DMS53 treated with DMSO at 0.1 percent for 48 hours (cell line): ENCODE measurements around the gene CCDC134.
"Not testable (repeated sequence)": the region's sequence is repeated elsewhere in the genome, so short reads cannot be mapped to it uniquely, and the experiment has no call there.

Experiments
- DNase-seq: peaks from one replicate; lab custom pipeline; 2025; ENCODE audit not compliant: unreplicated experiment; lab: John Stamatoyannopoulos, UW

The CCDC134 gene

GRCh38 chr22:41822317-41823057, 22.0 kb downstream of the CCDC134 start:
- peak; percentile 51 for DNase-seq

GRCh38 chr22:41823797-41824196, 23.3 kb downstream of the CCDC134 start:
- no peak for DNase-seq

- no peak for DNase-seq
Measured at GRCh38 chr22:41825376-41825775, 24.9 kb downstream of the CCDC134 start.

DNA sequence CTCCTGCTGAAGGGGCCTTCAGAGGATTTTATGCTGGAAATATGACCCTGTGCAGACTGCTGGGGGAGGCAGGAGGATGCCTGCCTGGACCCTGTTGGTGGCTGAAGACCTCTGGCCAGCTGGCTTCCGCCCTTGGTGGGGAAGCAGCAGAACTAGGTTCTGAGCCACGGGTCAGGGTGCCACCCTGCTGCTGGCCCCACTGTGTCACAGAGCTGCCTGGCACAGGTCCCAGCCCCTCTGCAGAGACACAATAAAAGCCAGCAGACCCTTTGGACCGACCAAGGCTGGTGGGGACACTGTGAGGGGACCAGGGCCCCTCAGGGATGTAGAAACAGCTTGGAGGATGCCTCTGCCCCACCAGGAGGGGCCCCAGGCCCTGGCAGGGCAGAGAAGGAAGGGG, 25.5 kb downstream of the CCDC134 start:
- DNase-seq = no peak

DNA sequence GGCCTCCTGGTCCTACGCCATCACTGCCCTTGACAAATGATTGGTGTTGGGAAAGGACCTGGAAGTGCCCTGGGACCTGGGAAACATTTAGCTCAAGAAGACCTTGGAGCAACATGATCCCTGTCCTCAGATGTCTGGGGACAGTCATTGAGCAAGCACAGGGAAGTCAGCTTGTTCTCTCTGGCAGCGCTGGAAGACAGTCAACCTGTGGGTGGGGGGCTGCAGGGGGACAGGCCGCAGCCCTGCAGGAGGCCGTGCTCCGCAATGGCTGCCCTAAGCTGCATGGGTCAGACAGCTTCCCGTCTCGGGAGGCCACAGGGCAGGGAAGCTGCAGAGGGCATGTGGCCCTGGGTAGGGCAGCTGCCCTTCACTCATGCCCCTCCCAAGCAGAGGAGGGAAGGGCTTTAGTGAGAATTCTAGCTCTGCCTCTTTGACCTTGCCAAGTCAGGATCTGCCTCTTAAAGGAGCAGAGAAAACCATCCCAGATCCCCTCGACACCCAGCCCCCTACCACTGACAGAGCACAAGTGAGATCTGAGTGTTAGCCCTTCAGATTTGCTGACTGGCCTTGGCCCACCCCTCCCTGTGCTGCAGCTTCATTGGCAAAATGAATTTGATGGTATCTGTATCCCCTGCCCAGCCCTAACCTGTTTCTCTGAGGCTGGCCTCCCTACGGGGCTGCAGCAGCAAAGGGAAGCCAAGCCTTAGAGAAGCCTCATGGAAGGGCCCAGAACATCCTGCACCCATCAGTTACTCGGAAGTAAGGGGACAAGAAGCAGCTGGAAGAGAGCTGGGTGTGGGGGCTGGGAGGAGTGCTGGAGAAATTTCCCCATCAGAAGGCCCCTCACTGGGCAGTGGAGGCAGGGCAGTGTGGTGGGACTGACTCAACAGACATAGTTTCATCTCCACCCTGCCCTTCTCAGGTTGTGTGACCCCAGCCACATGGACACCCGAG, 26.2 kb downstream of the CCDC134 start:
- no peak for DNase-seq

DNA sequence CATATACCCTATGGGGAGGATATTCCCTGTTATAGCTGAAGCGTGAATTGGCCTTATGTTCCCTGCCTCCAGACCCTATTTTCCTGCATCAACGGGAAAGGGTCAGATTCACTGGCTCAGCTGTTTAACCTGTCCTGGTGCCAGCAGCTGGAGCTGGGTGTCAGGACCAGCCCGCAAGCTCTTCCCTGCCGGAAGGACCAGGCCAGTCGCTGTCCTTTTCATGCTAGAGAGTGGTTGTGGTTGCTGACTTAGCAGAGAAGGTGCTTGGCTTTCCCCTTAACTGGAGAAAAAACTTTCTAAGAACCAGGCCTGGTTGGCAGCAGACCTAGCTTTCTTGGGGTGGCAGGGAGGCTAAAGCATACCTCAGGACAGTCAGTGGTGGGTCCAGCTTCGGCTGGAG, 27.2 kb downstream of the CCDC134 start:
- no peak for DNase-seq

- DNase-seq = peak; percentile 69
Measured at GRCh38 chr22:41828516-41828915, 28.0 kb downstream of the CCDC134 start.

- no peak for DNase-seq
Measured at GRCh38 chr22:41830174-41830573, 29.7 kb downstream of the CCDC134 start.

GRCh38 chr22:41831383-41831782, 30.9 kb downstream of the CCDC134 start:
- no peak for DNase-seq

GRCh38 chr22:41831828-41832552, 31.5 kb downstream of the CCDC134 start:
- no peak for DNase-seq

DNA sequence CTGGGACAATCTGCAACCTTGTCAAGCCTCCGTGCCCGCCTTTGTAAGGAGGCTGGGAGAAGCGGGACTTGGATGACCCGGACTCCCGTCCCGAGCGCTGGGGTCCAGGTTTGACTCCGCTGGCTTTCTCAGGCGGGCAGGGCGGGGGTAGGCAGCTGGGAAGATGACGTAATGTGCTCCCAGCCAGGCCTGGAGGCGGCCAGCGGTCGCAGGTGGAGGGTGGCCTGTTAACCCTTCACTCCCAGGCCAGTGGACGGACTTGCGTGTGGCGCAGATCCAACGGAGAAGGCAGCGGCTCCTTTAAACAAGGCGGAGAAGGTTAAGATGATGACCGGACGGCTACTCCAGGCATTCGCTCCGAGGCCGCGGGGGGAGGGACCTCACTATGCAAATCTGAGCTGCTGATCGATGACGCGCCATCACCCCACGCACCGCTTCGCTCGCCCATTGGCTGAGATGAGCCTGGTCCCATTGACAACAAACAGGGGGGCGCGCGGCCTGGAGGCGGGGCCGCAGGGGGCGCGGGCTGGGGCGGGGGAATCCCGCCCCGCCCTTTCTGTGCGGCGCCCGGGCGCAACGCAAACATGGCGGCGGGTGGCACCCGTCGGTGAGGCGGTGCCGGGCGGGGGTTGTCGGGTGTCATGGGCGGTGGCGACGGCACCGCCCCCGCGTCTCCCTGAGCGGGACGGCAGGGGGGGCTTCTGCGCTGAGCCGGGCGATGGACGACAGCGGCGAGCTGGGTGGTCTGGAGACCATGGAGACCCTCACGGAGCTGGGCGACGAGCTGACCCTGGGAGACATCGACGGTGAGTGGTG, 32.3 kb downstream of the CCDC134 start, which contains the start of gene SREBF2:
Gene SREBF2, plus strand, starts transcription at position 553 of the 816 bp plus-strand sequence. Its CDS starts 166 bp downstream, at position 719.
- peak; percentile 91 for DNase-seq

GRCh38 chr22:41833369-41834004, 33.0 kb downstream of the CCDC134 start:
- no peak for DNase-seq

DNA sequence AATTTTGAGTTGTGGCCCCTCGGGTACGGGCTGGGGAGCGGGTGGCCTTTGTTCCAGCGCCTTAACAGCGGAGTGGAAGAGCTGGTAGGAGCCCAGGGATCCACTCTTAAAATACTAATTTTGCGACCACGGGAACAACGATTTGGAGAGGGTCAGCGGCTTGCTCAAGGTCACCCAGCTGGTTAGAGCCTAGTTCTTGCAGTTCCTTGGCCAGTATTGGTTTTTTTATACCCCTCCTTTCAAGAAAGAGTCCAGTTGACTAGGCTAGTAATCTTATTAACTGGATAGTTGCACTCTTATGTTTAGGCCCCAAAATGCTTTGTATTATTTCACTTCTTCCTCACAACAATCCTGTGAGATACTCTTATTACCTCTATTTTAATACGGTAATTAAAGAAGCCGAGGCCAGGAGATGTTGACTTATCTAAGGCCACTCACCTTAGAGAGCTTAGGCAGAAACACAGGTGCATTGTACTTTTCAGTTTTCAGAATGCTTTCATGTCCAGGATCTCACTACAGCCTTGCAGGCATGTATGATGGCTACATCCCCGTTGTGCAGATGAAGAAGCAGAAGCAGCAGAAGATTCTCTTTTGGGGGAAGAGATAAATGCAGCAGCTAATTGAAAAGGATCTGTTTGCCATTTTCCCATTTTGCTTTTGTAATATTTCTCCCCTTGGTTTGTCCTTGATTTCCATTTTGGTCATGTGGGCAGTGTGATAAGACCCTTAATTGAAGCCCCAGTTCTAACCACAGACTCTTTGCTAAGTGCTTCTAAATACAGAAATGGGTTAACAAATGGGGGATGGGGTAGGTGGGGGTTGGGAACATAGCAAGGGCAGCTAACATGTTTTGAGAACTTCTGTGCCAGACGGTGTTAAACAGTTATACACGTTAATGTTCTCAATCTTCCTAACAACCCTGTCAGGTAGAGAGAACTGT, 33.8 kb downstream of the CCDC134 start:
- DNase-seq = no peak

GRCh38 chr22:41835462-41835861, 35.0 kb downstream of the CCDC134 start:
- DNase-seq = not testable (repeated sequence)

GRCh38 chr22:41836551-41836950, 36.1 kb downstream of the CCDC134 start:
- DNase-seq = no peak

DNA sequence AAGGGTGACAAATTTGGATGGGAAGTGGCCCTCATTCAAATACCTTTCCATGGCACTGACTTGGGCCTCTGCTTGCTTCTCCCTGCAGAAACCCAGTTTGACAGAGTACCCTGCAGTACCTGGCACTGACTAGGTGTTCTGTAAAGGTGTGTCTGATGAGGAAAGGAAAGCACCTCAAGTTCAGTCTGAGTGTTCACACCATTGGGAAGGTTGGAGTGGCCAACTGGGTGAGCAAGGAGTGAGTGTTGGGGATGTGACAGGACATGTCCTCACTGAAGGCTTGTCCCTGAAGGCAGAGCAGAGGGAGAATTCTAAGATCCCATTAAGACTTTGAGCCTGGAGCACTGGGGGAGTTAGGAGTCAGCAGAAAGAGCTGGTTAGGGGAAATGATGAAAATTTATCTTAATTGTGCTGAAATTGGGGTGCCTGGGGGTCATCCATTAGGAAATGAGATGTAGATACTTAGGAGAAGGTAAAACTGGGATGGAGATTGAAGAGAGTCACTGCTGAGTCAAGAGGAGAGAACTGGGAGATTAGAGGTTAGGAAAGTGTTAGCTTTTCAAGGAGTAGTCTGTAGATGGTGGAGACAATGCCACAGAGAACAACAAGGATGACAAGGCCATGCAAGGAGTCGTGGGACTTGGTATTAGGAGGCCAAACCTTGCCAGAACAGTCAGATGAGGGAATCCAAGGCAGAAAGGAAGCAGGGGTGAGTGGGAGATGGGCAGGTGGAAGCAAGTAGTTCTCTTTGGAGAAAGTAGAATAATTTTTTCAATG, 38.6 kb downstream of the CCDC134 start:
- no peak for DNase-seq

GRCh38 chr22:41840216-41840615, 39.7 kb downstream of the CCDC134 start:
- DNase-seq = no peak

GRCh38 chr22:41841085-41841712, 40.7 kb downstream of the CCDC134 start:
- no peak for DNase-seq
